IMR-90 (cell line): ENCODE results near the gene DCDC1. TPM values are rescaled to one million over a fixed set of nuclear protein-coding genes. Genes with fewer than 3 reads are reported as not detected.

ENCODE experiments used
- ATAC-seq: fragments of 200-7000 bp; cut with Tn5 transposase; 2 replicates; pipeline ENCODE4 v1.9.1; 2020; ENCODE audit warnings: low read depth, mild to moderate bottlenecking, moderate library complexity
- BruUV-seq: library from RNA; stranded (reverse); fragments of 400-500 nt; replicated peaks from 2 replicates; lab custom pipeline; 2021; lab: Mats Ljungman, UMichigan
- CTCF ChIA-PET: fragments of 300-600 bp; formaldehyde crosslinking; extraction: SDS; loops from one replicate; lab custom pipeline; 2021; ENCODE audit warnings: antibody characterized with exemption; lab: Yijun Ruan, JAX
- POLR2A ChIA-PET: fragments of 300-600 bp; sonication (Branson Sonifier 250); formaldehyde crosslinking; loops from one replicate; lab custom pipeline; 2022; ENCODE audit warnings: antibody characterized with exemption; ENCODE audit not compliant: unreplicated experiment; lab: Charles Lee
- DNase-seq: peaks from one replicate; pipeline ENCODE4 v3.0.0; 2013
- H2AFZ ChIP-seq: replicated peaks from 2 replicates; pipeline ENCODE3; 2013; ENCODE audit warnings: low read length, mild to moderate bottlenecking; ENCODE audit not compliant: poor library complexity
- H2AK5ac ChIP-seq: 2 replicates; pipeline ENCODE4 v1.6.1; 2013; ENCODE audit warnings: low read depth, low read length, inconsistent platforms
- H2AK9ac ChIP-seq: replicated peaks from 2 replicates; pipeline ENCODE3; 2013; ENCODE audit warnings: mild to moderate bottlenecking, low read depth, low read length, moderate library complexity; ENCODE audit not compliant: poor library complexity
- H2BK120ac ChIP-seq: 2 replicates; pipeline ENCODE4 v1.6.1; 2013; ENCODE audit warnings: low read depth, low read length, inconsistent platforms
- H2BK15ac ChIP-seq: 3 replicates; pipeline ENCODE4 v1.6.1; 2013; ENCODE audit warnings: low read depth, low read length, inconsistent platforms
- H2BK20ac ChIP-seq: 2 replicates; pipeline ENCODE4 v1.6.1; 2013; ENCODE audit warnings: low read depth, mild to moderate bottlenecking, inconsistent platforms, low read length, moderate library complexity
- H2BK5ac ChIP-seq: 2 replicates; pipeline ENCODE4 v1.6.1; 2013; ENCODE audit warnings: mild to moderate bottlenecking, low read depth, low read length, inconsistent platforms; ENCODE audit not compliant: poor library complexity, severe bottlenecking
- H3K14ac ChIP-seq: replicated peaks from 2 replicates; pipeline ENCODE4 v1.6.1; 2013; ENCODE audit warnings: low read depth, low read length, inconsistent platforms
- H3K18ac ChIP-seq: 2 replicates; pipeline ENCODE4 v1.6.1; 2013; ENCODE audit warnings: low read depth, low read length, control low read depth
- H3K23ac ChIP-seq: 2 replicates; pipeline ENCODE4 v1.6.1; 2013; ENCODE audit warnings: low read depth, low read length, inconsistent platforms
- H3K27ac ChIP-seq: 2 replicates; pipeline ENCODE4 v1.5.1; 2013; ENCODE audit warnings: mild to moderate bottlenecking, control low read depth, low read length; ENCODE audit not compliant: insufficient read depth
- H3K27me3 ChIP-seq: 2 replicates; pipeline ENCODE4 v1.6.1; 2013; ENCODE audit warnings: low read length; ENCODE audit not compliant: control insufficient read depth, insufficient read depth
- H3K36me3 ChIP-seq: 2 replicates; pipeline ENCODE4 v1.6.1; 2013; ENCODE audit warnings: low read length, mixed read lengths; ENCODE audit not compliant: control insufficient read depth, insufficient read depth
- H3K4ac ChIP-seq: 2 replicates; pipeline ENCODE4 v1.6.1; 2013; ENCODE audit warnings: low read depth, low read length, inconsistent platforms
- H3K4me1 ChIP-seq: 2 replicates; pipeline ENCODE4 v1.6.1; 2013; ENCODE audit warnings: low read length, mixed read lengths; ENCODE audit not compliant: control insufficient read depth, insufficient read depth
- H3K4me2 ChIP-seq: 2 replicates; pipeline ENCODE4 v1.6.1; 2013; ENCODE audit warnings: low read depth, mild to moderate bottlenecking, control low read depth, low read length, moderate library complexity
- H3K4me3 ChIP-seq: 2 replicates; pipeline ENCODE4 v1.5.1; 2013; ENCODE audit warnings: low read depth, mild to moderate bottlenecking, control low read depth, low read length, moderate library complexity; ENCODE audit not compliant: insufficient read depth
- H3K56ac ChIP-seq: 2 replicates; pipeline ENCODE4 v1.6.1; 2013; ENCODE audit warnings: low read length, inconsistent platforms; ENCODE audit not compliant: insufficient read depth; ENCODE audit errors: extremely low read depth
- H3K79me1 ChIP-seq, 2 experiments: 2 replicates each; pipeline ENCODE4 v1.6.1; 2013; ENCODE audit warnings: low read length in 2 of 2, inconsistent platforms in 1 of 2, low read depth in 1 of 2
- H3K9ac ChIP-seq: 2 replicates; pipeline ENCODE4 v1.6.1; 2013; ENCODE audit warnings: low read depth, low read length, control low read depth
- H3K9me1 ChIP-seq: 2 replicates; pipeline ENCODE4 v1.6.1; 2013; ENCODE audit warnings: low read length, inconsistent platforms; ENCODE audit not compliant: insufficient read depth
- H3K9me3 ChIP-seq: 2 replicates; pipeline ENCODE4 v1.6.1; 2013; ENCODE audit warnings: low read length; ENCODE audit not compliant: control insufficient read depth, insufficient read depth
- H4K20me1 ChIP-seq: 2 replicates; pipeline ENCODE4 v1.6.1; 2013; ENCODE audit warnings: low read length, inconsistent platforms; ENCODE audit not compliant: insufficient read depth
- H4K5ac ChIP-seq: 2 replicates; pipeline ENCODE4 v1.6.1; 2013; ENCODE audit warnings: mild to moderate bottlenecking, low read depth, low read length, control low read depth
- H4K8ac ChIP-seq, 2 experiments: 2 replicates each; pipeline ENCODE4 v1.6.1; 2013; ENCODE audit warnings: low read depth in 2 of 2, low read length in 2 of 2, control low read depth in 1 of 2, inconsistent platforms in 1 of 2
- H4K91ac ChIP-seq: 2 replicates; pipeline ENCODE4 v1.6.1; 2013; ENCODE audit warnings: low read depth, low read length, inconsistent platforms; ENCODE audit not compliant: insufficient read depth
- BHLHE40 ChIP-seq: fragments of 150-350 bp; IDR thresholded peaks from 2 replicates; pipeline ENCODE4 v1.6.1; 2016; ENCODE audit warnings: mild to moderate bottlenecking, low read depth, low read length
- CEBPB ChIP-seq: IDR thresholded peaks from 2 replicates; pipeline ENCODE4 v1.6.1; 2012; ENCODE audit warnings: low read depth, low read length, improper control_type of control experiment
- CHD1 ChIP-seq: IDR thresholded peaks from 2 replicates; pipeline ENCODE4 v1.6.1; 2012; ENCODE audit warnings: low read depth, low read length, improper control_type of control experiment
- FOS ChIP-seq: fragments of 150-350 bp; IDR thresholded peaks from 2 replicates; pipeline ENCODE4 v1.6.1; 2016; ENCODE audit warnings: low read depth, low read length
- MAFK ChIP-seq: IDR thresholded peaks from 2 replicates; pipeline ENCODE4 v1.6.1; 2012; ENCODE audit warnings: low read depth, low read length, improper control_type of control experiment
- MAZ ChIP-seq: IDR thresholded peaks from 2 replicates; pipeline ENCODE4 v1.6.1; 2012; ENCODE audit warnings: low read depth, mild to moderate bottlenecking, low read length, improper control_type of control experiment, moderate library complexity, borderline replicate concordance
- MXI1 ChIP-seq: IDR thresholded peaks from 2 replicates; pipeline ENCODE4 v1.6.1; 2012; ENCODE audit warnings: low read depth, mild to moderate bottlenecking, low read length, moderate library complexity, borderline replicate concordance
- NFE2L2 ChIP-seq: fragments of 150-350 bp; IDR thresholded peaks from 2 replicates; pipeline ENCODE4 v1.6.1; 2016; ENCODE audit warnings: low read depth, mild to moderate bottlenecking, low read length
- POLR2A ChIP-seq: IDR thresholded peaks from 2 replicates; pipeline ENCODE4 v1.6.1; 2012; ENCODE audit warnings: mild to moderate bottlenecking, low read depth, low read length
- RAD21 ChIP-seq: IDR thresholded peaks from 2 replicates; pipeline ENCODE4 v1.6.1; 2012; ENCODE audit warnings: low read length, improper control_type of control experiment
- RCOR1 ChIP-seq: IDR thresholded peaks from 2 replicates; pipeline ENCODE4 v1.6.1; 2012; ENCODE audit warnings: mild to moderate bottlenecking, low read length, improper control_type of control experiment; ENCODE audit not compliant: insufficient replicate concordance
- RFX5 ChIP-seq: IDR thresholded peaks from 2 replicates; pipeline ENCODE4 v1.8.0; 2012; ENCODE audit warnings: low read depth, mild to moderate bottlenecking, low read length, moderate library complexity
- SMC3 ChIP-seq: fragments of 150-350 bp; IDR thresholded peaks from 2 replicates; pipeline ENCODE4 v1.6.1; 2016; ENCODE audit warnings: low read depth, mild to moderate bottlenecking, antibody characterized with exemption, low read length, moderate library complexity
- USF2 ChIP-seq: fragments of 150-350 bp; IDR thresholded peaks from 2 replicates; pipeline ENCODE4 v1.6.1; 2017; ENCODE audit warnings: mild to moderate bottlenecking, antibody characterized with exemption, low read length, low read depth
- WGBS, 2 experiments: methylation state at CpG; one replicate each; pipeline versions ENCODE4 v1.1.5 to v1.1.7; 2013; ENCODE audit warnings: missing lambda C conversion rate in 2 of 2; ENCODE audit not compliant: insufficient read length in 1 of 2; ENCODE audit errors: extremely low coverage in 2 of 2; 5-methylcytosine and 5-hydroxymethylcytosine counted together
- dilution Hi-C: fragments of 300-500 bp; cut with HindIII; formaldehyde crosslinking; loops from one replicate; pipeline ENCODE4 v1.14.3; 2018; ENCODE audit warnings: low sequenced_read_pairs; ENCODE audit not compliant: unreplicated experiment
- in situ Hi-C: fragments of 300-500 bp; cut with MboI; formaldehyde crosslinking; loops from 3 replicates; pipeline ENCODE4 v1.14.3; 2019; ENCODE audit warnings: low sequenced_read_pairs, inconsistent platforms, mixed read lengths
- intact Hi-C: fragments of 100-400 bp; cut with micrococcal nuclease; formaldehyde crosslinking; loops from 2 replicates; pipeline ENCODE4 v1.10.0; 2022
- polyA plus RNA-seq, 3 experiments: library from polyadenylated mRNA; depleted of rRNA; stranded (reverse); fragments of >200 nt; gene quantifications; 2 replicates each; pipeline ENCODE4 v1.2.3, GENCODE V29; 2012; ENCODE audit warnings: low replicate concordance in 1 of 3
- total RNA-seq: library from RNA; depleted of rRNA; stranded (reverse); fragments of >200 nt; gene quantifications from 2 replicates; pipeline ENCODE4 v1.2.3, GENCODE V29; 2012
- TF ChIP-seq, protein P1 (sequence below): fragments of 150-350 bp; IDR thresholded peaks from 2 replicates; pipeline ENCODE4 v1.6.1; 2016; ENCODE audit warnings: low read depth, mild to moderate bottlenecking, low read length, moderate library complexity, borderline replicate concordance
- TF ChIP-seq, protein P2 (sequence below): conservative IDR thresholded peaks from 2 replicates; pipeline ENCODE4 v1.5.1; 2012; ENCODE audit warnings: mild to moderate bottlenecking, low read depth, low read length, improper control_type of control experiment

Gene DCDC1
- total and polyA plus RNA-seq, 2 of the 4 experiments (the other 2 are of a cell fraction), result not detected

DNA sequence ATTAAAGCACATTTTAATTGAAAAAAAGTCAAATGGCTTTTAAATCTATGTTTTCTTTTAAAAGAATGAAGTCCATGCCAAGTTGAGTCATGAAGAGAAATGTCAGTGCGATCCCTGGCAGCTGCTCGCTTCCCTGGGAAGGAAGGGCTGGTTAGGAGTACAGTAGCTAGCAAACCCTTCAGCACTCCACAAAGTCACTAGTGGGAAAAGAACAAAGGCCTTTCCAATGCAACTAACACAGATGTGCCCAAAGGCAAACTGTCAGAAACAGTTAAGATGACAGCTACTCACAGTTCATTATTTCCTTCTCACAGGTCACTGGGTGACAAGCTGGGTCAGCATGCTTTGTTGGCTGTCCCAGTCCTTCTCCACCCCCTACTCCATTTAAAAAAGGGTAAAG, 308.7 kb downstream of the DCDC1 start:
- Histone ChIP-seq H4K91ac (no peak overlapping the region), H4K5ac (no peak overlapping the region), H2BK20ac (no peak overlapping the region), H3K4me1 (no peaks in the 10 kb centered on the region), H3K36me3 (no peaks in the 10 kb centered on the region), H3K18ac (no peak overlapping the region), H3K27ac (no peak overlapping the region), H3K9me1 (no peaks in the 10 kb centered on the region), H4K20me1 (no peaks in the 10 kb centered on the region), H3K4ac (no peak overlapping the region), H2BK120ac (no peak overlapping the region), H2AK5ac (no peak overlapping the region), H3K27me3 (no peaks in the 10 kb centered on the region), H2BK15ac (no peak overlapping the region), H3K4me2 (no peak overlapping the region), H3K23ac (no peak overlapping the region), H3K9ac (no peak overlapping the region), H2AK9ac (no peak overlapping the region), H3K9me3 (no peaks in the 10 kb centered on the region), H2BK5ac (no peak overlapping the region), H4K8ac (no peak overlapping the region), H3K79me1 (no peaks in the 10 kb centered on the region), H3K14ac (no peak overlapping the region), H3K4me3 (no peak overlapping the region), H2AFZ (no peak overlapping the region), H3K56ac (no peak overlapping the region)
- DNase-seq (peak; percentile 3), ATAC-seq (no peak)
- no CpG with 5 or more reads among the region's 2 CpGs for WGBS, 2 experiments
- TF ChIP-seq CEBPB (no peak), POLR2A (no peak), BHLHE40 (no peak), SMC3 (no peak), CHD1 (no peak), RCOR1 (no peak), MAZ (no peak), FOS (no peak), RFX5 (no peak), RAD21 (no peak), NFE2L2 (no peak), MXI1 (no peak), MAFK (no peak), USF2 (no peak)
- TF ChIP-seq, protein P1, sequence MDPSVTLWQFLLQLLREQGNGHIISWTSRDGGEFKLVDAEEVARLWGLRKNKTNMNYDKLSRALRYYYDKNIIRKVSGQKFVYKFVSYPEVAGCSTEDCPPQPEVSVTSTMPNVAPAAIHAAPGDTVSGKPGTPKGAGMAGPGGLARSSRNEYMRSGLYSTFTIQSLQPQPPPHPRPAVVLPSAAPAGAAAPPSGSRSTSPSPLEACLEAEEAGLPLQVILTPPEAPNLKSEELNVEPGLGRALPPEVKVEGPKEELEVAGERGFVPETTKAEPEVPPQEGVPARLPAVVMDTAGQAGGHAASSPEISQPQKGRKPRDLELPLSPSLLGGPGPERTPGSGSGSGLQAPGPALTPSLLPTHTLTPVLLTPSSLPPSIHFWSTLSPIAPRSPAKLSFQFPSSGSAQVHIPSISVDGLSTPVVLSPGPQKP, result no peak
- TF ChIP-seq, protein P2, sequence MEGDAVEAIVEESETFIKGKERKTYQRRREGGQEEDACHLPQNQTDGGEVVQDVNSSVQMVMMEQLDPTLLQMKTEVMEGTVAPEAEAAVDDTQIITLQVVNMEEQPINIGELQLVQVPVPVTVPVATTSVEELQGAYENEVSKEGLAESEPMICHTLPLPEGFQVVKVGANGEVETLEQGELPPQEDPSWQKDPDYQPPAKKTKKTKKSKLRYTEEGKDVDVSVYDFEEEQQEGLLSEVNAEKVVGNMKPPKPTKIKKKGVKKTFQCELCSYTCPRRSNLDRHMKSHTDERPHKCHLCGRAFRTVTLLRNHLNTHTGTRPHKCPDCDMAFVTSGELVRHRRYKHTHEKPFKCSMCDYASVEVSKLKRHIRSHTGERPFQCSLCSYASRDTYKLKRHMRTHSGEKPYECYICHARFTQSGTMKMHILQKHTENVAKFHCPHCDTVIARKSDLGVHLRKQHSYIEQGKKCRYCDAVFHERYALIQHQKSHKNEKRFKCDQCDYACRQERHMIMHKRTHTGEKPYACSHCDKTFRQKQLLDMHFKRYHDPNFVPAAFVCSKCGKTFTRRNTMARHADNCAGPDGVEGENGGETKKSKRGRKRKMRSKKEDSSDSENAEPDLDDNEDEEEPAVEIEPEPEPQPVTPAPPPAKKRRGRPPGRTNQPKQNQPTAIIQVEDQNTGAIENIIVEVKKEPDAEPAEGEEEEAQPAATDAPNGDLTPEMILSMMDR, result no peak
- BruUV-seq, result no TSS peak
- dilution Hi-C loops (no loop called here), in situ Hi-C loops (no loop called here), intact Hi-C loops (no loop called here)
- POLR2A ChIA-PET, result no interaction called here
- CTCF ChIA-PET, result no interaction called here
